GM10266 (cell line): ENCODE data around the gene ABHD17A.
A peak's percentile ranks its signal among the peaks of the same experiment; 100 is the strongest.

Experiments used
- DNase-seq: peaks from one replicate; pipeline ENCODE4 v3.0.0; 2012; ENCODE audit errors: extremely low spot score
- CTCF ChIP-seq: IDR thresholded peaks from 2 replicates; pipeline ENCODE4 v1.5.1; 2012; ENCODE audit warnings: mild to moderate bottlenecking, low read depth; ENCODE audit not compliant: control insufficient read depth, insufficient read depth; ENCODE audit errors: missing control alignments

The ABHD17A gene

GRCh38 chr19:1852581-1853128, 32.6 kb downstream of the ABHD17A start:
- DNase-seq = no peak
- no peak for TF ChIP-seq CTCF

- peak; percentile 57 for DNase-seq
- TF ChIP-seq CTCF = no peak
Observed at GRCh38 chr19:1851654-1852580, 33.4 kb downstream of the ABHD17A start.

- TF ChIP-seq CTCF = no peak
- DNase-seq = no peak
Observed at GRCh38 chr19:1850809-1851653, 34.3 kb downstream of the ABHD17A start.

GRCh38 chr19:1849886-1850398, 35.4 kb downstream of the ABHD17A start:
- no peak for DNase-seq

GRCh38 chr19:1849132-1849474, 36.2 kb downstream of the ABHD17A start:
- DNase-seq = no peak
- TF ChIP-seq CTCF = no peak

More at GRCh38 chr19:1849886-1850398, 35.4 kb downstream of the ABHD17A start:
- no peak for TF ChIP-seq CTCF

GRCh38 chr19:1848399-1849131, 36.7 kb downstream of the ABHD17A start, which contains the start of gene REXO1:
Gene REXO1 (minus strand): TSS chr19:1848483. CDS start chr19:1848358, 125 bp downstream.
- DNase-seq = peak; percentile 97
- peak; percentile 94 for TF ChIP-seq CTCF
